Renal cortex interstitium (tissue), 11 donors: ENCODE data around the gene LDLRAD2. TPM values are rescaled to one million over a fixed set of nuclear protein-coding genes. Genes with fewer than 3 reads are reported as not detected.

Experiments
- DNase-seq, 11 donors: peaks; one replicate each; pipeline ENCODE4 v3.0.0-alpha.2; 2013; ENCODE audit warnings: low read depth in 9 of 11, low spot score in 4 of 11; ENCODE audit errors: extremely low read depth in 1 of 11
- polyA plus RNA-seq, 3 donors: library from polyadenylated mRNA; unstranded; fragments of 120-200 nt; gene quantifications; one replicate each; pipeline ENCODE4 v1.2.1, GENCODE V29; 2013; ENCODE audit not compliant: insufficient read length in 3 of 3

The LDLRAD2 gene
- polyA plus RNA-seq, 3 donors: 4.4 to 6.5 (median 5.8) TPM

GRCh38 chr1:21836729-21837128, 24.7 kb downstream of the LDLRAD2 start:
- no peak for DNase-seq

- no peak for DNase-seq
These were observed 25.4 kb downstream of the LDLRAD2 start for GRCh38 chr1:21837476-21837875.

- no peak for DNase-seq
These were observed 26.5 kb downstream of the LDLRAD2 start for GRCh38 chr1:21838359-21839157.

GRCh38 chr1:21839337-21840037, 27.4 kb downstream of the LDLRAD2 start:
- no peak for DNase-seq

- DNase-seq: no peak
These were observed 28.9 kb downstream of the LDLRAD2 start for GRCh38 chr1:21840981-21841380.

GRCh38 chr1:21841852-21842466, 29.9 kb downstream of the LDLRAD2 start:
- no peak for DNase-seq

GRCh38 chr1:21842606-21843162, 30.6 kb downstream of the LDLRAD2 start:
- DNase-seq: no peak

GRCh38 chr1:21843208-21843607, 31.1 kb downstream of the LDLRAD2 start:
- DNase-seq: no peak

GRCh38 chr1:21843996-21844395, 31.9 kb downstream of the LDLRAD2 start:
- no peak for DNase-seq

- DNase-seq: no peak
These were observed 33.9 kb downstream of the LDLRAD2 start for GRCh38 chr1:21845646-21846641.

- no peak for DNase-seq
These were observed 35.4 kb downstream of the LDLRAD2 start for GRCh38 chr1:21847223-21848205.

GRCh38 chr1:21848524-21849174, 36.6 kb downstream of the LDLRAD2 start:
- DNase-seq: no peak

- DNase-seq: no peak
These were observed 38.0 kb downstream of the LDLRAD2 start for GRCh38 chr1:21849909-21850576.

- DNase-seq: no peak
These were observed 39.6 kb downstream of the LDLRAD2 start for GRCh38 chr1:21851430-21852250.

- DNase-seq: no peak
These were observed 40.4 kb downstream of the LDLRAD2 start for GRCh38 chr1:21852282-21853130.
